ENCODE data around the gene GPR27.

Gene GPR27, protein sequence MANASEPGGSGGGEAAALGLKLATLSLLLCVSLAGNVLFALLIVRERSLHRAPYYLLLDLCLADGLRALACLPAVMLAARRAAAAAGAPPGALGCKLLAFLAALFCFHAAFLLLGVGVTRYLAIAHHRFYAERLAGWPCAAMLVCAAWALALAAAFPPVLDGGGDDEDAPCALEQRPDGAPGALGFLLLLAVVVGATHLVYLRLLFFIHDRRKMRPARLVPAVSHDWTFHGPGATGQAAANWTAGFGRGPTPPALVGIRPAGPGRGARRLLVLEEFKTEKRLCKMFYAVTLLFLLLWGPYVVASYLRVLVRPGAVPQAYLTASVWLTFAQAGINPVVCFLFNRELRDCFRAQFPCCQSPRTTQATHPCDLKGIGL

DNA sequence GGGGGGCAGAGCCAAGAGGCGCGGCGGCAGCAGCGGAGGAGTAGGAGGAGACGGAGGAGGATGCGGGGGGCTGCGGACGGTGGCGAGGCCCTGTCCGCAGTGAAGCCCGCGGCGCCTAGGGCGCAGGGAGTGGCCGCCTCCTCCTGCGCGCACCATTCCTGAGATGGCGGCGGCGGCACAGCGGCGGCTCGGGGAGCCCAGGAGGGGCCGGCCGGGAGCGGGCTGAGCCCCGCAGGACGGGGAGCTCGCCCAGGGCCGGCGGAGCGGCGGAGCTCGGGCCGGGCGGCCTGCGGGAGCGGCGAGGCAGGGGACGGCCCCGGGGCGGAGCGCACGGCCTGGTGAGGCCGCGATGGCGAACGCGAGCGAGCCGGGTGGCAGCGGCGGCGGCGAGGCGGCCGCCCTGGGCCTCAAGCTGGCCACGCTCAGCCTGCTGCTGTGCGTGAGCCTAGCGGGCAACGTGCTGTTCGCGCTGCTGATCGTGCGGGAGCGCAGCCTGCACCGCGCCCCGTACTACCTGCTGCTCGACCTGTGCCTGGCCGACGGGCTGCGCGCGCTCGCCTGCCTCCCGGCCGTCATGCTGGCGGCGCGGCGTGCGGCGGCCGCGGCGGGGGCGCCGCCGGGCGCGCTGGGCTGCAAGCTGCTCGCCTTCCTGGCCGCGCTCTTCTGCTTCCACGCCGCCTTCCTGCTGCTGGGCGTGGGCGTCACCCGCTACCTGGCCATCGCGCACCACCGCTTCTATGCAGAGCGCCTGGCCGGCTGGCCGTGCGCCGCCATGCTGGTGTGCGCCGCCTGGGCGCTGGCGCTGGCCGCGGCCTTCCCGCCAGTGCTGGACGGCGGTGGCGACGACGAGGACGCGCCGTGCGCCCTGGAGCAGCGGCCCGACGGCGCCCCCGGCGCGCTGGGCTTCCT, at the start of gene GPR27:
GPR27 (plus strand) TSS at position 155 of the 909 bp plus-strand sequence; CDS start at position 350, 195 bp downstream.
- DNase-seq: peak in 3 of 51 donors; percentile 33 to 40 (median 33)

DNA sequence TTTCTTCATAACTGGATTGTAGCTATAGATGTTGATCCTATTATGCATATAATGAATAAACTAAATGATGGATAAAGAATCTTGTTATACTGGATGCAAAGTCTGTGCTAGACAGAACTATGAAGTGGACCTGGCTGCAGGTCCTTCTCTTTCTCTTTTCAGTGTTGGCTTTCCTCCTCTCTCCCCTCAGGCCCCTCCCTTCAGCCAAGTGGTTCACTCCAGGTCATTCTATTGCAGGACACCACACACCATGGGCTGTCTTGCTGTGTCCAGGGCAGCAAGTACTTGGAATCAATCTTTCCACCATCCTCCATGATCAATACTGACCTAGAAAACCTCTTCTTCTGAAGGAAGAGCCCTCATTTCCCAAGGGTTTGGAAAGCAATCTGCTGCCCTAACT, 48.7 kb upstream of the GPR27 start:
- DNase-seq: no peak

DNA sequence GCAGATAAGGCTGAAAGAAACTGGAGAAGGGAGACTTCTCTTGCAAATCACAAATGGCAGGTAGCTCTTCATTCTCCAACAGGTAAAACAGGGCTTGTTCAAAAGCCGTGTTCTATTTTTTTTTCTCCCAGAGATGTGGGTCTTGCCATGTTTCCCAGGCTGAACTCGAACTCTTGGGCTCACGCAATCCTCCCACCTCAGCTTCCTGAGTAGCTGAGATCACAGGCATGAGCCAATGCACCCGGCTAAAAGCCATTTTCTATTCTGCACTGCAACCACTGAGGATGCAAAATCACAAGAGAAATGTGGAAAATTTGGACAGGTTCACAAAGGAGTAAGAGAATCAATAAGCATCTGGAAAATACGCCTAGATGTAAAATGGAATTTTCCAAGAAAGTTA, 48.0 kb upstream of the GPR27 start:
- DNase-seq: no peak

DNA sequence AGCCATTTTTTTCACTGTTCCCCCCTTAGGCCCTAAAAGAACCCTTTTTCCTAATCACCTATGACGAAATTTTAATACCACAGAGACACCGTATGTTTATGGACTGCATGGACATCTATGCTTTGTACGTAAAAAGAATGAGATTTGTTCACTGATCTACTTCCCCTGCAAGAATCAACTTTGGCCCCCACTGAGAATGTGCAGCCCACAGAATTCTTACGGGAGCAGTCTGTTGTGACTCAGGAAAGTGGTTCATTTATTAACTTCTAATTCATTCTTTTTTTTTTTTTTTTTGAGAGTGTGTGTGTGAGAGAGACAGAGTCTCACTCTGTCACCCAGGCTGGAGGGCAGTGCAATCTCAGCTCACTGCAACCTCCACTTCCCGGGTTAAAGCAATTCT, 46.1 kb upstream of the GPR27 start:
- DNase-seq: no peak

DNA sequence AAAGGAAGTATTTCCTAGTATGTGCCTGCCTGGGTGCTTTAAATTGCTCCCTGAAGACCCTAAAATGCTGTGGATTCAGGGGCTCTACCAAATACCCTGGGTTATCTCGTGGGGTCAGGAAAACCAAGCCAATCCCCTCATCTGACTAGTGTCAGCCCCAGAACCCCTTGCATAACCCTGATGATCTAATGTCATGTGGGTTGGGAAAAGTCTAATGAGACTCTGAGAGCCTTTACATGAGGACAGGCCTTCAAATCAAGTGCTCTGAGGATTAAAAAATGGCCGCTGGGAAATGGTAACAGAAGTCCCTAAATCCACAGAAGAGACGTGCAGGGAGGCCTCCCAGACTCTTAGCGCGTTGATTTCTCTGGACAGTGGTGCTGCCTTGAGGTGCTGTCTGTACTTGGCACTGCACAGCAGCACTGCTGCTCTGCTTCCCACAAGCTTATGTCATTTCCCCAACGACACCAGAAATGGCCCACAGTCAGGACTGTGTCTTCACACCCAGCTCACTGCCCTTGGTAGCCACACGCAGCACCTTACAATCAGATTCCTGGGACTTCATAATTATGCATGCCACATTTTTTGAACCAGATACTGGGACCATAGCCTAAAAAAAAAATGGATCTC, 45.1 kb upstream of the GPR27 start:
- peak in 19 of 51 donors; percentile 4 to 64 (median 26) for DNase-seq

DNA sequence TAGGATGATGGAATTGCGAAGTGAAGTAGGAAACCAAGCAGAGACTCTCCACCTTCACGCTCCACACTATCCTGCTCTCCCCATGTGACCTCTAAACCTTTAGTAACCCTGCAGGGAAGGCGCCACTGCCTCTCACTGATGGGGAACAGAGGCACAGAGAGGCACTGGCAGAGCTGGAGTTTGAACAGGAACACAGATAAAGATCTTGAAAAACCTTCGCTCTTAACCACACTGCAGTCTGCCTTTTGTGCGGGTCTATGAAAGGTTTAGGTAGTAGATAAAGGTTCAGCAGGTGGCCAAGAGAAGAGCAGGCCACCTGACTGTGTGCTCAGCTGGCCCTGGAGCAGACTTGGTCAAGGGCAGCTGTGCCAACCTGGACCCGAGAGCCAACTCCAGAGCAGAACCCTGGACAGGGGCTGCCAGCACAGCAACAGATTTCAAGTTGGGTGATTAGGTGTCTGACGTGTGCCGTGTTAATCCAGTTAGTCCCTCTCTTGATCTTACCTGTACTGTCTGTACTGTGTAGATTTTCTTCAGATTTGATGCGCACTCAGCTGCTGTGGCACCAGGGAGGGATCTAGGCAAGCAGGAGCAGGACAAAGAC, 43.6 kb upstream of the GPR27 start:
- no peak for DNase-seq

DNA sequence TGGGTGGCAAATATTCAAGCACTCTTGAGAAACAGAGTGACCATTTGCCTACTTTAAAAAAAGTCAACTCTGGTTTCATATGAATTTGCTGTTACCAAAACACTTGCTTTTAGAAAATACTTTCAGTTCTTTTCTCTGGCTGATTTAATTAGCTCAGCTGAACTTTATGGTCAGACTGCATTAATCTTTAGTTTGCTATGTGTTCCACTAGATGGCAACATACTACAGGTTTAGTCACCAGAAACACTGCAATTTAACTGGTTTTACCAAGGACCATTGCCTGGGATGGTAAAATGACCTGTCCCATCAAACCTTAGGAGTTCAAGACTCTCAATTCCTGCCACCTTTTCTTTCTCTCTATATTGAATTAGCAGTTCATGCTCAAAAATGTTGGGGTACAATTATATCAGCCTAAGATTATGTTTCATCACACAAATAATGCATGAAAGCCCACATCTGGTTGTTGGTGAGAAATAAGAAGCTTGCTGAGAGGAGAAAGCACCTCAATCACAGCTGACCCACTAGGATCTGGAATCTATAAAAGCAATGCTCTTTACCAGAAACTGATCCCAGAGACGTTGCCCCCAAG, 42.7 kb upstream of the GPR27 start:
- peak in 1 of 51 donors; percentile 47 for DNase-seq

DNA sequence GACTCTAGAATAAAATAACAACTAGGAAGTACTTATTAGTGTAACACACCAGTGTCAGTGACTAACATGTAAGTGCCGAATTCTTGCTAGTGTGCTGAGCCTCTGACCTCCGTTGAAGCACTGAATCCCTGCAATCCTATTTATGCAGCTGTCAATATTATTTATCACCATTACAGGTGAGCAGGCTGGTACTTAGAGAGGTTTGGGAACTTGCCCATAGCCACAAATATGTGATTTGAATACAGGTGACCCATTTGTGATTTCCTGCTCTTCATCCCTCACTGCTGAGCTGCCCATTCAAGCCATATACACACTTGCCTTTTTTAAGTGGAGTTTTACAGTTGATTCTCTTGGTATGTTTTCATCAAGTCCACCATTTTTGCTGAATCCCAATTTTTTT, 40.6 kb upstream of the GPR27 start:
- no peak for DNase-seq

DNA sequence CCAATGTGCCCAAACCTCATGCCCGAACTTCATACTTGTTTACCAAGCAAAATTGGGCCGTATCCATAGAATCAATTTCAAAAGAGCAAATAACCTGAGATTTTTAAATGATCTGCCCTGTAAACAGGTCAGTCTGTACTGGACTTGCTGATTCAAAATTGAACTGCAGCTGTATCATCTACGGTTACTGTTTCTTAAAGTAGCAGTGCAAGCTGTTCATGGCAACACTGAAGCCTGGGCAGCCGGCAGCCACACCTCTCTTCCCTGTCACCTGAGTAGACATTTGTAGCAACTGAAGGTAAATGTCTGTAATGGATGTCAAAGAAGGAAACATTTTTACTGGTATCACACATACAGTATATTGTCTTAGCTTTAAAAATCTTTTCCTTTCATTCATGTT, 39.1 kb upstream of the GPR27 start:
- DNase-seq: no peak

DNA sequence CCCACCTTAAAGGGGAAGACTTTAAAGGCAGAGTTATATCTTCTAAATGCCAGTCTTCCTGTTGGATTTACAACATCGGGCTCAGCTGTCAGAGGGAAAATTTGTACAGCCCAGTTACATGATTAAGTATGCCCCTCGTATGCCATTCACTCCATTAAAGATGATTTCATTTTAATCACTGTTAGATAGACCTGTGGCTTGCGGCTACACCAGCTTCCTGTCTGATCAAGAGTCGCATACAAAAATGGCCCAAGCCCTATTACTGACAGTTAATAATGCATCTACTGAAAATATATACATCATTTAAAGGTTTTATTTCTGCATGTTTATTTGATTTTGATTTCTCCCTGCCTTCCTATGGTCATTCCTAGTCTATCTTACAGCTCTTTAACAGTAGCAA, 35.6 kb upstream of the GPR27 start:
- DNase-seq: no peak

DNA sequence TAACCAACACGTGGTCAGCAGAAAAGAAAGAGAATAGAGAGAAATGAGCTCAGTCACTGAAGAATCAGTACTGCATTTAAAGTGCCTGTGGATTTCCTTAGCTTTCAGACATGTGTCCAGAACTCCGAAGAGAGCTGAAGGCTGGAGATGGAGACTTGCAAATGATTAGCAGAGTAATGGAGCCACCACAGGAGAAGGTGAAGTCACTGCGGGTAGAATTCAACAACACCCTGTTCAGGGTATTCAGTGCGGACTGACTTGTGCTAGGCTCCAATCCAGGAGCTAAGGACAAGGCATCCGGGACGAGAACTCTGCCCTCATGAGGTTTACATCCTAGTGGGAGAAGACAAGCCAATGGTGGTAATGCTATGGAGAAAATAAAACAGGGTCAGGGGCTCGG, 32.7 kb upstream of the GPR27 start:
- no peak for DNase-seq

DNA sequence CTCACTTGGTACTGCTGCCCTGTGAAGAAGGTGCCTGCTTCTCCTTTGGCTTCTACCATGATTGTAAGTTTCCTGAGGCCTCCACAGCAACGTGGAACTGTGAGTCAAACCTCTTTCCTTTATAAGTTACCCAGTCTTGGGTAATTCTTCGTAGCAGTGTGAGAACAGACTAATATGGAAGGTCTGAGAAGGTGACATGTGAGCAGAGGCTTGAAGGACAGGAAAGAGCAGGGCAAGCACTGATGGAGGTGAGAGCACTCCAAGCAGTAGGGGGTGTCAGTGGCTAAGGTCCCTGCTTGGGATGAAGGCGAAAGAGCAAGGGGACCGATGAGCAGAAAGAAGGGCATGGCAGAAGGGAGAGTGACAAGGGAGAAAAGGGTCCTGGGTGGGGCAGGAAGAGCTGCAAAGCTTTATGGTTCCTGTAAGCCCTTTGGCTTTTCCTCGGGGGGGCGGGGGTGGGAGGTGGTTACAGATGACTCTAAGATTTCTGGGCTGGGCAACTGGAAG, 32.0 kb upstream of the GPR27 start:
- DNase-seq: no peak

DNA sequence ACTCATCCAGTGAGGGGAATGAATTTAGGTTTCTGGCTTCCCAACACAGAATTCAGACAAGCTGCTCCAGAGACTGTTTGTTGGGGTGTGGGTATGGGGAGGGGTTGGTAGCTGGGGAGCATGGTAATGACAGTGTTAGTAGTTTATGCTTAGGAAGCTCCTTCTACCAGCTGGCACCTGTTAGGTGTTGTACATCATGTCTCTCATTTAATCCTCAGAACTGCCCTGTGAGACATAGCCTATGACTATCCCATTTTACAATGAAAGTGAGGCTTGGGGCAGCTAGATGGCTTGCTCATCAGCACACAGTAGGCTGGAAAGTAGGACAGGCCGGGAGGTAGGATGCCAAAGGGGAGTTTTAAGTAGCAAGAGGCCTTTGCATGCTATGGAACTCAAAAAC, 31.0 kb upstream of the GPR27 start:
- DNase-seq: no peak

DNA sequence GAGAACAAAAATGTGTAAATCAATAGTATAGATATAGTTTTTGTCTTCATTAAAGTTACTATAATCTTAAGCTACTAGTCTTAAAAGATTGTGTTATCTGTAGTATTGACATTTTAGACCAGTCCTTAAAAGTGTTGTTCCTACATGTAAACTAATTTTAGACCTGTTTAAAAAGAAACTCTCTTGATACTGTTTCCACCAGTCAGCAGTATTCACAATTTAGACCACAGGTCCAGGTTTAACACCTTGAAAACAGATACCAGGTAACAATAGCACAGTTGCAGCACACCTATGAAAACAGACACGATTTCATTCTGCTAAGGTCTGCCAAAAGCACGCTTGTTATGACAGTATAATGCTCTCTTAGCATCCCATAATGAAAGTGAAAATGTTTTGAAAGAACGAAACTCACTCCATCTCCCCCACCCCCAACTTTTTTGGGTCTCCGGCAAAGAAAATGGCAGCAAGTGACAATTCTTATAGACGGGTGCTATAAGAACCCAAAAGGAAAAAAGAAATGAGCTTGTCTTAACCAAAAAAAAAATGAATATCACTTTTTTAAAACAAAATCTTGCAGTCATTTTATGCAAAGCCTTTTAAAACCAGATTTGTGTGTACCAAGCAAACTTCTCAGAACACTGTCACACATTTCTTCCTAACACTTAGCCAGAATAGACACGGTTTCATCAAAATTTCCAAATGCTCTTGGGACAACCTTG, 30.0 kb upstream of the GPR27 start:
- no peak for DNase-seq

DNA sequence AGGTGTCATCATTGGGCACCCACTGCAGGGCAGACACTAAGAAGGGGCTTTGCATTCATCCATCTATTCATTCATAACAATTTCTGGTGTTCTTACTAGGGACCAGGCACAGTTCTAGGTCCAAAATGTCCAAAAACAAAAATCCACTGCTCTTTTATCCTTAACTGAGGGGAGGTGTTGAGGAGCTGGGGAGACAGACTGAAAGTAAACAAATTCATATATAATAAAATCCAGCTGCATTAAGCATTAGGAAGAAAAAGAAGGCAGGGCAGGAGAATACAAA, 29.5 kb upstream of the GPR27 start:
- DNase-seq: no peak

DNA sequence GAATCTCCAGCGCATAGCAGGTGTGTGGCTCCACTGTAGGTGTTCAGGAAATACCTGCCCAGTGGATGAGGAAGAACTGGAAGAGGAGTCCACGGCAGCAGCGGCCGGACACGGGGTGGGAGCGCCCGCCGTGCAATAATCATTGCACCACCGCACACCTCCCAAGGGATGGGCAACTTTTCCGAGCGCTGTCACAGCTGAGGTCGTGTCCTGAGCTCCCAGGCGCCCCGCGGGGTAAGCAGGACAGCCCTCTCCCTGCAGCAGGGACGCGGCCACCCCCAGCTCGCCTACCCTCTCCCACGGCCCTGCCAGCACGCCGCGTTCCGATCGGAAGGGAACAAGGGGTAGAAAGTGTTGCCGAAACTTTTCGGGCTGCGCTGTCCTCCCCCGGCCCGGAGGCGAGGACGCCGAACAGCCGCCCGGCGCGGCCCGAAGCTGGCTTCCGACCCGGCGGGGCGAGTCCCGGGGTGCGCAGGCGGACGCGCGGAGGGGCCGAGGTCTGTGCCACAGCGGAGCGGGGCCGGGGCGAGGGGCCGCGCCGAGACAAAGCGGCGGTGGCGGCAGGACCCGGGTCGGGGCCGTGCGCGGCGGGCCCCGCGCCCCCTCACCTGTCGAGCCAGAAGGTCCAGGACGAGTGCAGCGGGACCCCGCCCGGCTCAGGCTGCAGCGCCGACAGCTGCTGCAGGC, 28.9 kb upstream of the GPR27 start:
- DNase-seq: peak in 16 of 51 donors; percentile 8 to 60 (median 26)

DNA sequence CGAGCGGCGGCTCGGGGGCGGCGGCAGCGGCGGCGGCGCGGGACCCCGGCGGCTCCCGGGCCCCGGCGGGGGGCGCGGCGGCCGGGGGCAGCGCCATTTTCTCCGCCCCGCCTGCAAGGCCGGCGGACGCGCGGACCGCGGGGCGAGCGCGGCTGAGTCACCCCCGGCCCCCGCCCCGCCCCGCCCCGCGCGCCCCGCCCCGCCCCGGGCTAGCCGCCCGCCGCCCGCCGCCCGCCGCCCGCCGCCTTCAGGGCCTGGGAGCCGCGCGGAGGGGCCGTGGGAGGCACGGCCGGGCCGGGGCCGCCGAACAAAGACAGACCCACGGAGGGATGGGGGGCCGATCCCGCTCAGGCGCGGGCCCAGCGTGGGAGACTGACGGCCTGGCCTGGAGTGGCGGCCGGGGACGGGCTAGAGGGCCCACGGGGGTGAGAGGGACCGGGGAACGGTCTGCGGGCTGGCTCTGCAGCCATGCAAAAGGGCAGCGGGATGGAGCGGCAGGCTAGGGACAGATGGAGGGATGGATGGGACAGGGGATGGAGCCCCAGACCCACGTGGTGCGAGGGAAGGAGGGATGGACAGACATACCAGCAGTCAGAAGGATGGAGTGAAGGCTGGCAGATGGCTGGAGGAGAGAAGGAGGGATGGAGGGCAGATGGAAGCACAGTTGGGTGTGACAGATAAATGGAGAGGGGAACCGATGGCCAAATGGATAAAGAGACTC, 28.2 kb upstream of the GPR27 start, which contains the start of gene EIF4E3:
EIF4E3 (minus strand) TSS at position 132 of the 721 bp plus-strand sequence; CDS start at position 97, 35 bp downstream.
- DNase-seq: peak in 25 of 51 donors; percentile 8 to 69 (median 27)

DNA sequence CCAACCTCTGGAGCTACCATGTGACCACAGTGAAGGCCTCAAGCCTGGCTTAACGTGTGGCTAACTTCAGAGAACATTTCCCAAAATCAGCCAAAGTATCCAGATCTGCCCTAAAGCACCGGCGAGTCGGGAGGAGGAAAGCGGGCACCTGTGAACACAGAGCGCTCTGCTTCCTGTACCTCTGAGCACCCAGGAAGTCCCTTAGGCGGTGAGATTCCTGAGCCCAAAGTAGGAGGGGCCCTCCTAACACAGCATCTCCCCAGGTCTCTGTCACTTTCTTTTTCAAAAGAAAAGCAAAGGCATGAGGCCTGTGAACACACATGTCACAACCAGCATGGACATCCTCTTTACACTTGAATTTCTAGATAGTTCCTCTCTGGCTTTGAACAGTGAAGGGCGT, 27.5 kb upstream of the GPR27 start:
- DNase-seq: peak in 1 of 51 donors; percentile 42

Measured in hypothalamus (tissue), 51 donors.